NCI-H2171 (cell line): ENCODE data around the gene EEA1.
"Not testable (repeated sequence)": the region's sequence is repeated elsewhere in the genome, so short reads cannot be mapped to it uniquely, and the experiment has no call there.

Experiments used
- DNase-seq: peaks from one replicate; lab custom pipeline; 2025; lab: John Stamatoyannopoulos, UW

EEA1 gene

DNA sequence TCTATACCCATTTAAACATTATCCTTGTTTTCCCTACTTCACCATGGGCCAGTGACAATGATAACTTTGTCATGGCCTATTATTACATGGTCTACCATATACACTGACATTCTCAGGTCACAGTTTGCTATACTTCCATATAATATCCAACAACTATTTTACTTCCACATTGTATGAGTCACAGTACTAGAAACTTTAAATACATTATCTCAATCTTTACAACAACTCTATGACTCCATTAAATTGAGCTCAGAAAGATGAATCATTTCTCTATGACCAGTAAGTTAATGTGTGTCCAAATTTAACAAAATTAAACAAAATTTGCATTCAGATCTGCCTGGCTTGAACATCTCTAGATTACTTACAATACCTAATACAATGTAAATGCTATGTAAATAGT is 132.4 kb downstream of the EEA1 start:
- DNase-seq = no peak

- DNase-seq = no peak
Measured at GRCh38 chr12:92794814-92795213, 134.3 kb downstream of the EEA1 start.

- not testable (repeated sequence) for DNase-seq
Measured at GRCh38 chr12:92794356-92794755, 134.7 kb downstream of the EEA1 start.

- no peak for DNase-seq
Measured at GRCh38 chr12:92786045-92786444, 143.1 kb downstream of the EEA1 start.

DNA sequence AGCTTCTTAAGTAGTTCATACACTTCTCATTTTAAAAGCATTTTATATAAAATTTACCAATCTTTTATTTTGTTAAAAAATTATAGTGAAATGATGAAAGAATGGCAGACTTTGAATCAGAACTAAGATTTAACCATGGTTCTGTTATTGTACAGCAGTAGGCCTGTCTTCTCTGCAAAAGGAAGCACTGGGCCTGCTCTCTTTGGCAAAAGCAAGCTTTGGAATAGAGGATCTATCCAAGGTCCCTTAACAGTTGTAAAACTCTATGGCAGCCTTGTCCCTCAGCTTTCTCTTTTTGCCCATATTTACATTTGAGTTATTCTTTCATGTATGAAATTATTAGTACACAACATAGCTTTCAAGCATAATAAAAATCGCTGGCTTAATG is 143.5 kb downstream of the EEA1 start:
- no peak for DNase-seq

DNA sequence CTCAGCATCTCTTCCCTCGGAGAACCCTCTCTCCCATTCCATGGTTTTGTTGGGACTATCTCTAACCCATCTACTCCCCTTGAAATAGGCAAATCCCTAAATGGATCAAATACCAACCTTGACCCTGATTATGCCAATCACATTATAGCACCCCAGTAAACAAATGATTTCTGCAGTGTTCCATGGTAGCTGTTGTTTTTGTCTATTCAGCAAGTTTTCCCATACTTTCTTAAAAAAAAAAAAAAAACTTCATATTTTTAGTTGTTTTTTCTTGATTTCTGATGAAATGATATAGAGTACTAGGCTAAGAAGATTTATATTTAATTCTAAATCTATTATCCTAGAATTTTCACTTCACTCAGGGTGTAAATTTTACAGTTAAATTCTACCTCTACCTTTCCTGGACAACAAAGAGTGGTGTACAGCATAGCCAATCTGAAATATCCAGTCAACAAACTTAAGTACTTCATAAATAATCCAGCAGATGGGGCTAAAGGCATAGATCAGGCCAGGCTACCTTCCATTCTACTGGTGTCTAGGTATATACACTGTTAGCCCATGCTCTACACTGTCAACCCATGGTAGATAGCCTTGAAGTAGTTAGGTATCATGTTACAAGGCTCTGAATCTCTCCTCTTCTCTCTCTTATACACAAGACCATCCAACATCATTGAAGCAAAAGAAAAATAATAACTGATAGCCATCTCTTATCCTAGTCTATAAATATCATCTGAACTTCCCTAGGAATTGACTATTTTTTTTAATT is 144.1 kb downstream of the EEA1 start:
- peak; percentile 32 for DNase-seq

GRCh38 chr12:92784356-92784755 is 144.7 kb downstream of the EEA1 start:
- DNase-seq = no peak

GRCh38 chr12:92779902-92780301 is 149.2 kb downstream of the EEA1 start:
- no peak for DNase-seq

DNA sequence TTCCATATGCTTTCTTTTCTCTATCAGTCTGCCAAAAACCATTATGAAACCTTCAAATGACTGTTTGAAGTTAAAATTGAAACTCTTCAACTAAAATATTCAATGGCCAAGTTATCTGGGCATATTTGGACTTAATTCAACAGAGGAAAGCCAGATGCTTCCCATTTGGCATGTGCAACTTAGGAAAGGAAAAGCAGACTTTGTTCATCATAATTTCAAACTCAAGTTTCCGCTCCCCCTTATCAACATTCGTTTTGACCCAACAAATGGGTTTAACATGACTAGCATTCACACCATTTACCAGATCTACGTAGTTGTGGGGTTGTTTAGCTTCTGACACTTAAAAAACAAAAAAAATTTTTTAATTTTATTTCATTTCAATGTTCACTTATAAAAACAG is 150.6 kb downstream of the EEA1 start:
- DNase-seq = no peak

- DNase-seq = no peak
Measured at GRCh38 chr12:92775416-92775815, 153.7 kb downstream of the EEA1 start.

DNA sequence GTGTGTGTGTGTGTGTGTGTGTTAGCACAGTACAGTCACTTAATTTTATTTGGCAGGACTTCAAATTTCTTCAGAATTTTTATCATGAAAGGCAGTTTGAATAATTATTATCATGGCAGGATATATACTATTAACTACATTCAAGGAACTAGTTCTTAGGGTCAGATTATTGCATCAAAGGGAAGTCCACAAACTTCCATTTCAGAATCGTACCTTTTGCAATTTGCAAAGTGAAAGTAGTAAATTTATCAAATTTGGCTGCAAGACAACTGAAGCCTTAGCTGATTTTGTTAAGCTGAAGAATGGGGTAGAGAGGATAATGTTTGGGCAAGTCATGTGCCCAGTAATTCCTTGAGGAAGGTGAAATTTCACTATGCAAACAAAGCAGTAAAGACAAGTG is 158.1 kb downstream of the EEA1 start:
- DNase-seq = no peak

DNA sequence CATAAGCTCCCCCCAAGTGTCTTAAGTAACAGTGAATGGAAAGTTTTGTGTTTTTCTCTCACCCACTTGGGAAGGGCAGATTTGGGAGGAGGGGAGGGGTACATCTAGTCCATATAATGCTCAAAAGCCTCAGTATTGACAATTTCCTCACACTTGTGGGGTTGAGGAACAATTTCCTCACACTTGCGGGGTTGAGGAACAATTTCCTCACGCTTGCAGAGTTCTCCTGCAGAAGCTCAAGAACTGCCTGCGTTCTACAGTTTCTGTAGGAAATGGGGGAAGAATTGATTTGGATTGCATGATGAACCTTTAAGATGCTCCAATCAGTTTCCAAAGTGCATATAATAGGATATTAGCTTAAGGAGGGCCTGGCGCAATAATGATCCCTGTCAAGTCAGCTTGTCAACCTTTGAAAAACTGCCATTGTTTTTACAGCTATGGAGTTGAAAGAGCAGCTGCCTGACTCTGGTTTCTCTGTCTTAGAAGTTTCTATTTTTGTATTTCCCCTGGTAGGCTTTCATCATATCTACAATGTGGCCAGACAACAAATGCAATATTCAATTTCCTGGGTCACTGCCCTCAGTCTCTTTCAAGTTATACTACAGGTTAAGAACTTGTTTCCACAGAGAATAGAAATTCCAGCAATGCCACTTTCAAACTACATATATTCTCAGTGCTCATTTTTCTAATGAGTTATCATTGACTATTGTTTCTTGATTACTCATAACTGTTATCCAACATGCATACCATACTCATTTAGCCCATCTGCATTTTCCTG is 159.8 kb downstream of the EEA1 start:
- no peak for DNase-seq

DNA sequence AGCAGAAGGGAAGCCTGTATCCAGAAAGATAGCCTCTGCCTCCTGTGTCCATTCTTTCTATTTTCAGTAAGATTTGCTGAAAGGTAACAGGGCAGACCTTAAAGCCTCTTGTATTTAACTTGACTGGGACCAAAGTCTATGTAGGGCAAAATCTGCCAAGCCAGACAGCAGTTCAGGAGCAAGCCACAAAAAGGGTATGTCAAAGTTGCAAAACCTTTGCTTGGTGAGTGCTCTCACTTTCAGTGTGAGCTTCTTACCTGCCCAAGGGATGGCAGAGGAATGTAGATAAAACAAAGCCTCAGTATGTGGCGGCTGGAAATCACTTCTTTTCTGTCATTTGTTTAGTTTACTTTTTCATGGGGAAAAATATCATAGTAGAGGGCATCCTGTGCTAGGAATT is 163.2 kb downstream of the EEA1 start:
- DNase-seq = no peak

- no peak for DNase-seq
Measured at GRCh38 chr12:92764831-92765230, 164.3 kb downstream of the EEA1 start.

GRCh38 chr12:92762773-92763172 is 166.3 kb downstream of the EEA1 start:
- DNase-seq = no peak

- DNase-seq = no peak
Measured at GRCh38 chr12:92759634-92760268, 169.3 kb downstream of the EEA1 start.

DNA sequence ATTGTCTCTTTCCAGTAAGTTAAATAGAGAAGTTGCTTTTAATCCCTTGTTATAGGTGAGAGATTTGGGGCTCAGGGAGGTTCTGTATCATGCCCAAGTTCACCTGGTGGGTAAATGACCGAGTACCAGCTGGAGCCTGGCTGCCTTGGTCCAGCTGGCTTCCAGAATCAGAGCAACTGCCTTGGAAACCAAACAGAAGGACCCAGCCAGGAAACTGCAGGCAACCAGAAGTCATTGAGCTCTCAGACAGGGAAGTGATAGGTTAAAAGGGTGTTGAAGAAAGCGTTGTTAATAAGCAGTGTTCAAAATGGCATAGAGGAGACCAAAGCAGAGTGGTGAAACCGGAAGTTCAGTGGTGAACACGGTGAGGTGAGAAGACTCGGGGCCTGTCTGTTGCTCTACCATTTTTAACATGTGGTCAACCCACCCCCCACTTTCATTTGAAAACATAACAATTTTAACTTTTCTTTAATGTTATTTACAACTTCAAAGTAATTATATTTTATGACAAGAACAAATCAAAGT is 171.4 kb downstream of the EEA1 start:
- DNase-seq = no peak

- DNase-seq = no peak
Measured at GRCh38 chr12:92756898-92757596, 172.0 kb downstream of the EEA1 start.

- DNase-seq = no peak
Measured at GRCh38 chr12:92753976-92754885, 174.9 kb downstream of the EEA1 start.

DNA sequence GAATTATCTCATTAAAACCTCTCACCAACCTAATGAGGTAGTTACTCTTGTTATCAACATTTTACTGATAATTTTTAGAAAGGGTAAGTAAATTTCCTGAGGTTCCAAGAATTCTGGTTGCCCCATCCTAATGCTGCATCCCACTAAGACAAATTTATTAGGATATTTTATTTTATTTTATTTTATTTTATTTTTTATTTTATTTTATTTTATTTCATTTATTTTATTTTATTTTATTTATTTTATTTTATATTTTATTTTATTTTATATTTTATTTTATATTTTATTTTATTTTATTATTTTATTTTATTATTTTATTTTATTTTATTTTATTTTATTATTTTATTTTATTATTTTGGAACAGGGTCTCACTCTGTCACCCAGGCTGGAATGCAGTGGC is 179.4 kb downstream of the EEA1 start:
- not testable (repeated sequence) for DNase-seq

- DNase-seq = no peak
Measured at GRCh38 chr12:92747151-92747550, 181.9 kb downstream of the EEA1 start.
